Spleen (tissue), 7 donors: Measurements from ENCODE around the gene RPRD2.

Experiments
- CTCF ChIP-seq, 11 experiments: fragments of 200-600 bp in 7 of 11; fragments of 450-650 bp in 4 of 11; sonication (generic) in 4 of 11; IDR thresholded peaks in 8 of 11; conservative IDR thresholded peaks in 3 of 11; 1 replicate in 7 of 11; 2 replicates in 4 of 11; pipeline versions ENCODE4 v1.4.0 to v1.8.0; 2016 to 2021; ENCODE audit warnings: antibody characterized with exemption in 11 of 11, inconsistent platforms in 4 of 11, mild to moderate bottlenecking in 1 of 11
- POLR2A ChIP-seq, 3 donors: fragments of 450-650 bp; IDR thresholded peaks; one replicate each; pipeline ENCODE4 v1.5.1; 2017; ENCODE audit warnings: antibody characterized with exemption in 3 of 3, mild to moderate bottlenecking in 1 of 3
- donor health status: DM: no; HTN: no; CAD: no; lungs with moderate emphysema.
- donor health status: DM: no; HTN: no; CAD: no.
- donor health status: DM: no; HTN: no; CAD: no.

- TF ChIP-seq POLR2A (IDR thresholded peaks at IDR 0.05), result no peak
- TF ChIP-seq CTCF (IDR thresholded peaks at IDR 0.05 in 8 of 11, conservative IDR thresholded peaks at IDR 0.05 in 3 of 11), result no peak
These were observed 21.8 kb downstream of the RPRD2 start for GRCh38 chr1:150385537-150386445.
